IMR-90 (cell line): Measurements from ENCODE around the gene ANO10. TPM values are rescaled to one million over a fixed set of nuclear protein-coding genes. Genes with fewer than 3 reads are reported as not detected.
A peak's percentile ranks its signal among the peaks of the same experiment; 100 is the strongest.

Experiments
- ATAC-seq: fragments of 200-7000 bp; cut with Tn5 transposase; 2 replicates; pipeline ENCODE4 v1.9.1; 2020; ENCODE audit warnings: low read depth, mild to moderate bottlenecking, moderate library complexity
- BruUV-seq: library from RNA; stranded (reverse); fragments of 400-500 nt; replicated peaks from 2 replicates; lab custom pipeline; 2021; lab: Mats Ljungman, UMichigan
- CTCF ChIA-PET: fragments of 300-600 bp; formaldehyde crosslinking; extraction: SDS; loops from one replicate; lab custom pipeline; 2021; ENCODE audit warnings: antibody characterized with exemption; lab: Yijun Ruan, JAX
- POLR2A ChIA-PET: fragments of 300-600 bp; sonication (Branson Sonifier 250); formaldehyde crosslinking; loops from one replicate; lab custom pipeline; 2022; ENCODE audit warnings: antibody characterized with exemption; ENCODE audit not compliant: unreplicated experiment; lab: Charles Lee
- DNase-seq: peaks from one replicate; pipeline ENCODE4 v3.0.0; 2013
- H2AFZ ChIP-seq: replicated peaks from 2 replicates; pipeline ENCODE3; 2013; ENCODE audit warnings: low read length, mild to moderate bottlenecking; ENCODE audit not compliant: poor library complexity
- H2AK5ac ChIP-seq: 2 replicates; pipeline ENCODE4 v1.6.1; 2013; ENCODE audit warnings: low read depth, low read length, inconsistent platforms
- H2AK9ac ChIP-seq: replicated peaks from 2 replicates; pipeline ENCODE3; 2013; ENCODE audit warnings: mild to moderate bottlenecking, low read depth, low read length, moderate library complexity; ENCODE audit not compliant: poor library complexity
- H2BK120ac ChIP-seq: 2 replicates; pipeline ENCODE4 v1.6.1; 2013; ENCODE audit warnings: low read depth, low read length, inconsistent platforms
- H2BK15ac ChIP-seq: 3 replicates; pipeline ENCODE4 v1.6.1; 2013; ENCODE audit warnings: low read depth, low read length, inconsistent platforms
- H2BK20ac ChIP-seq: 2 replicates; pipeline ENCODE4 v1.6.1; 2013; ENCODE audit warnings: low read depth, mild to moderate bottlenecking, inconsistent platforms, low read length, moderate library complexity
- H2BK5ac ChIP-seq: 2 replicates; pipeline ENCODE4 v1.6.1; 2013; ENCODE audit warnings: mild to moderate bottlenecking, low read depth, low read length, inconsistent platforms; ENCODE audit not compliant: poor library complexity, severe bottlenecking
- H3K14ac ChIP-seq: replicated peaks from 2 replicates; pipeline ENCODE4 v1.6.1; 2013; ENCODE audit warnings: low read depth, low read length, inconsistent platforms
- H3K18ac ChIP-seq: 2 replicates; pipeline ENCODE4 v1.6.1; 2013; ENCODE audit warnings: low read depth, low read length, control low read depth
- H3K23ac ChIP-seq: 2 replicates; pipeline ENCODE4 v1.6.1; 2013; ENCODE audit warnings: low read depth, low read length, inconsistent platforms
- H3K27ac ChIP-seq: 2 replicates; pipeline ENCODE4 v1.5.1; 2013; ENCODE audit warnings: mild to moderate bottlenecking, control low read depth, low read length; ENCODE audit not compliant: insufficient read depth
- H3K27me3 ChIP-seq: 2 replicates; pipeline ENCODE4 v1.6.1; 2013; ENCODE audit warnings: low read length; ENCODE audit not compliant: control insufficient read depth, insufficient read depth
- H3K36me3 ChIP-seq: 2 replicates; pipeline ENCODE4 v1.6.1; 2013; ENCODE audit warnings: low read length, mixed read lengths; ENCODE audit not compliant: control insufficient read depth, insufficient read depth
- H3K4ac ChIP-seq: 2 replicates; pipeline ENCODE4 v1.6.1; 2013; ENCODE audit warnings: low read depth, low read length, inconsistent platforms
- H3K4me1 ChIP-seq: 2 replicates; pipeline ENCODE4 v1.6.1; 2013; ENCODE audit warnings: low read length, mixed read lengths; ENCODE audit not compliant: control insufficient read depth, insufficient read depth
- H3K4me2 ChIP-seq: 2 replicates; pipeline ENCODE4 v1.6.1; 2013; ENCODE audit warnings: low read depth, mild to moderate bottlenecking, control low read depth, low read length, moderate library complexity
- H3K4me3 ChIP-seq: 2 replicates; pipeline ENCODE4 v1.5.1; 2013; ENCODE audit warnings: low read depth, mild to moderate bottlenecking, control low read depth, low read length, moderate library complexity; ENCODE audit not compliant: insufficient read depth
- H3K56ac ChIP-seq: 2 replicates; pipeline ENCODE4 v1.6.1; 2013; ENCODE audit warnings: low read length, inconsistent platforms; ENCODE audit not compliant: insufficient read depth; ENCODE audit errors: extremely low read depth
- H3K79me1 ChIP-seq, 2 experiments: 2 replicates each; pipeline ENCODE4 v1.6.1; 2013; ENCODE audit warnings: low read length in 2 of 2, inconsistent platforms in 1 of 2, low read depth in 1 of 2
- H3K9ac ChIP-seq: 2 replicates; pipeline ENCODE4 v1.6.1; 2013; ENCODE audit warnings: low read depth, low read length, control low read depth
- H3K9me1 ChIP-seq: 2 replicates; pipeline ENCODE4 v1.6.1; 2013; ENCODE audit warnings: low read length, inconsistent platforms; ENCODE audit not compliant: insufficient read depth
- H3K9me3 ChIP-seq: 2 replicates; pipeline ENCODE4 v1.6.1; 2013; ENCODE audit warnings: low read length; ENCODE audit not compliant: control insufficient read depth, insufficient read depth
- H4K20me1 ChIP-seq: 2 replicates; pipeline ENCODE4 v1.6.1; 2013; ENCODE audit warnings: low read length, inconsistent platforms; ENCODE audit not compliant: insufficient read depth
- H4K5ac ChIP-seq: 2 replicates; pipeline ENCODE4 v1.6.1; 2013; ENCODE audit warnings: mild to moderate bottlenecking, low read depth, low read length, control low read depth
- H4K8ac ChIP-seq, 2 experiments: 2 replicates each; pipeline ENCODE4 v1.6.1; 2013; ENCODE audit warnings: low read depth in 2 of 2, low read length in 2 of 2, control low read depth in 1 of 2, inconsistent platforms in 1 of 2
- H4K91ac ChIP-seq: 2 replicates; pipeline ENCODE4 v1.6.1; 2013; ENCODE audit warnings: low read depth, low read length, inconsistent platforms; ENCODE audit not compliant: insufficient read depth
- BHLHE40 ChIP-seq: fragments of 150-350 bp; IDR thresholded peaks from 2 replicates; pipeline ENCODE4 v1.6.1; 2016; ENCODE audit warnings: mild to moderate bottlenecking, low read depth, low read length
- CEBPB ChIP-seq: IDR thresholded peaks from 2 replicates; pipeline ENCODE4 v1.6.1; 2012; ENCODE audit warnings: low read depth, low read length, improper control_type of control experiment
- CHD1 ChIP-seq: IDR thresholded peaks from 2 replicates; pipeline ENCODE4 v1.6.1; 2012; ENCODE audit warnings: low read depth, low read length, improper control_type of control experiment
- CTCF ChIP-seq: conservative IDR thresholded peaks from 2 replicates; pipeline ENCODE4 v1.5.1; 2012; ENCODE audit warnings: mild to moderate bottlenecking, low read depth, low read length, improper control_type of control experiment
- ELK1 ChIP-seq: fragments of 150-350 bp; IDR thresholded peaks from 2 replicates; pipeline ENCODE4 v1.6.1; 2016; ENCODE audit warnings: low read depth, mild to moderate bottlenecking, low read length, moderate library complexity, borderline replicate concordance
- FOS ChIP-seq: fragments of 150-350 bp; IDR thresholded peaks from 2 replicates; pipeline ENCODE4 v1.6.1; 2016; ENCODE audit warnings: low read depth, low read length
- MAFK ChIP-seq: IDR thresholded peaks from 2 replicates; pipeline ENCODE4 v1.6.1; 2012; ENCODE audit warnings: low read depth, low read length, improper control_type of control experiment
- MAZ ChIP-seq: IDR thresholded peaks from 2 replicates; pipeline ENCODE4 v1.6.1; 2012; ENCODE audit warnings: low read depth, mild to moderate bottlenecking, low read length, improper control_type of control experiment, moderate library complexity, borderline replicate concordance
- MXI1 ChIP-seq: IDR thresholded peaks from 2 replicates; pipeline ENCODE4 v1.6.1; 2012; ENCODE audit warnings: low read depth, mild to moderate bottlenecking, low read length, moderate library complexity, borderline replicate concordance
- NFE2L2 ChIP-seq: fragments of 150-350 bp; IDR thresholded peaks from 2 replicates; pipeline ENCODE4 v1.6.1; 2016; ENCODE audit warnings: low read depth, mild to moderate bottlenecking, low read length
- POLR2A ChIP-seq: IDR thresholded peaks from 2 replicates; pipeline ENCODE4 v1.6.1; 2012; ENCODE audit warnings: mild to moderate bottlenecking, low read depth, low read length
- RAD21 ChIP-seq: IDR thresholded peaks from 2 replicates; pipeline ENCODE4 v1.6.1; 2012; ENCODE audit warnings: low read length, improper control_type of control experiment
- RCOR1 ChIP-seq: IDR thresholded peaks from 2 replicates; pipeline ENCODE4 v1.6.1; 2012; ENCODE audit warnings: mild to moderate bottlenecking, low read length, improper control_type of control experiment; ENCODE audit not compliant: insufficient replicate concordance
- RFX5 ChIP-seq: IDR thresholded peaks from 2 replicates; pipeline ENCODE4 v1.8.0; 2012; ENCODE audit warnings: low read depth, mild to moderate bottlenecking, low read length, moderate library complexity
- SMC3 ChIP-seq: fragments of 150-350 bp; IDR thresholded peaks from 2 replicates; pipeline ENCODE4 v1.6.1; 2016; ENCODE audit warnings: low read depth, mild to moderate bottlenecking, antibody characterized with exemption, low read length, moderate library complexity
- USF2 ChIP-seq: fragments of 150-350 bp; IDR thresholded peaks from 2 replicates; pipeline ENCODE4 v1.6.1; 2017; ENCODE audit warnings: mild to moderate bottlenecking, antibody characterized with exemption, low read length, low read depth
- WGBS, 2 experiments: methylation state at CpG; one replicate each; pipeline versions ENCODE4 v1.1.5 to v1.1.7; 2013; ENCODE audit warnings: missing lambda C conversion rate in 2 of 2; ENCODE audit not compliant: insufficient read length in 1 of 2; ENCODE audit errors: extremely low coverage in 2 of 2; 5-methylcytosine and 5-hydroxymethylcytosine counted together
- dilution Hi-C: fragments of 300-500 bp; cut with HindIII; formaldehyde crosslinking; loops from one replicate; pipeline ENCODE4 v1.14.3; 2018; ENCODE audit warnings: low sequenced_read_pairs; ENCODE audit not compliant: unreplicated experiment
- in situ Hi-C: fragments of 300-500 bp; cut with MboI; formaldehyde crosslinking; loops from 3 replicates; pipeline ENCODE4 v1.14.3; 2019; ENCODE audit warnings: low sequenced_read_pairs, inconsistent platforms, mixed read lengths
- intact Hi-C: fragments of 100-400 bp; cut with micrococcal nuclease; formaldehyde crosslinking; loops from 2 replicates; pipeline ENCODE4 v1.10.0; 2022
- polyA plus RNA-seq, 3 experiments: library from polyadenylated mRNA; depleted of rRNA; stranded (reverse); fragments of >200 nt; gene quantifications; 2 replicates each; pipeline ENCODE4 v1.2.3, GENCODE V29; 2012; ENCODE audit warnings: low replicate concordance in 1 of 3
- total RNA-seq: library from RNA; depleted of rRNA; stranded (reverse); fragments of >200 nt; gene quantifications from 2 replicates; pipeline ENCODE4 v1.2.3, GENCODE V29; 2012

The ANO10 gene
- total and polyA plus RNA-seq, 2 of the 4 experiments (the other 2 are of a cell fraction) = 28.5 to 41.6 TPM

- Histone ChIP-seq H2AFZ (no peak overlapping the region), H2BK120ac (peak overlapping the region; percentile 2; the same call in 1 of the 2 replicates), H3K4ac (no peak overlapping the region), H3K56ac (no peak overlapping the region), H3K9ac (no peak overlapping the region), H3K18ac (no peak overlapping the region), H2AK9ac (no peak overlapping the region), H3K4me3 (no peak overlapping the region), H4K5ac (no peak overlapping the region), H3K4me1 (peaks cover 11% of the 10 kb centered on the region), H2BK15ac (peak overlapping the region; percentile 53; the same call in 1 of the 3 replicates), H4K20me1 (no peaks in the 10 kb centered on the region), H3K4me2 (no peak overlapping the region), H2BK20ac (no peak overlapping the region), H3K14ac (no peak overlapping the region), H2BK5ac (no peak overlapping the region), H3K23ac (no peak overlapping the region), H3K9me3 (no peaks in the 10 kb centered on the region), H3K9me1 (peaks cover 16% of the 10 kb centered on the region), H3K27me3 (no peaks in the 10 kb centered on the region), H2AK5ac (no peak overlapping the region), H3K36me3 (no peaks in the 10 kb centered on the region), H3K79me1 (peaks cover 6 to 17% of the 10 kb centered on the region in 2 experiments), H4K8ac (no peak overlapping the region), H4K91ac (no peak overlapping the region), H3K27ac (no peak overlapping the region)
- TF ChIP-seq RAD21 = no peak
- no peak for TF ChIP-seq SMC3
- no peak for TF ChIP-seq ELK1
- no peak for TF ChIP-seq NFE2L2
- TF ChIP-seq CEBPB = no peak
- no peak for TF ChIP-seq CTCF
- no peak for TF ChIP-seq USF2
- no peak for TF ChIP-seq CHD1
- no peak for TF ChIP-seq MAZ
- TF ChIP-seq RCOR1 = no peak
- TF ChIP-seq MAFK = no peak
- TF ChIP-seq RFX5 = no peak
- no peak for TF ChIP-seq FOS
- TF ChIP-seq MXI1 = no peak
- no peak for TF ChIP-seq BHLHE40
- no peak for TF ChIP-seq POLR2A
- dilution Hi-C loops = no loop called here
- WGBS, 2 experiments = 100% methylated on average over 1 of the region's 1 CpG; no CpG with 5 or more reads in 1 of the 2 experiments
- DNase-seq (no peak), ATAC-seq (no peak)
- in situ Hi-C loops = no loop called here
- ChIA-PET POLR2A (interaction anchor here (0.6 kb wide), 1 partner anchor 230 kb away, joined by 4 read pairs; the partner anchor contains the start of gene ANO10), CTCF (interaction anchor here (1.2 kb wide), 1 partner anchor 14 kb away, joined by 3 read pairs; no protein-coding TSS in a partner anchor)
- intact Hi-C loops = no loop called here
- BruUV-seq = no TSS peak
These were observed 230.2 kb downstream of the ANO10 start for GRCh38 chr3:43391621-43392020.
